Endometrial microvascular endothelial cells (primary cell): ENCODE measurements around the gene SMAD5. TPM values are rescaled to one million over a fixed set of nuclear protein-coding genes. Genes with fewer than 3 reads are reported as not detected.

Experiments used
- in situ Hi-C: cut with HindIII; loops from 2 replicates; pipeline ENCODE4 v1.10.0; 2017; ENCODE audit warnings: low sequenced_read_pairs, low pct_unique_long_range_greater_than_20kb; ENCODE audit errors: inconsistent ontology term
- total RNA-seq: library from RNA; depleted of rRNA; stranded (reverse); fragments of >200 nt; gene quantifications from one replicate; pipeline ENCODE4 v1.2.3, GENCODE V29; 2015; ENCODE audit errors: inconsistent ontology term

SMAD5 gene
- 61.0 TPM for total RNA-seq

DNA sequence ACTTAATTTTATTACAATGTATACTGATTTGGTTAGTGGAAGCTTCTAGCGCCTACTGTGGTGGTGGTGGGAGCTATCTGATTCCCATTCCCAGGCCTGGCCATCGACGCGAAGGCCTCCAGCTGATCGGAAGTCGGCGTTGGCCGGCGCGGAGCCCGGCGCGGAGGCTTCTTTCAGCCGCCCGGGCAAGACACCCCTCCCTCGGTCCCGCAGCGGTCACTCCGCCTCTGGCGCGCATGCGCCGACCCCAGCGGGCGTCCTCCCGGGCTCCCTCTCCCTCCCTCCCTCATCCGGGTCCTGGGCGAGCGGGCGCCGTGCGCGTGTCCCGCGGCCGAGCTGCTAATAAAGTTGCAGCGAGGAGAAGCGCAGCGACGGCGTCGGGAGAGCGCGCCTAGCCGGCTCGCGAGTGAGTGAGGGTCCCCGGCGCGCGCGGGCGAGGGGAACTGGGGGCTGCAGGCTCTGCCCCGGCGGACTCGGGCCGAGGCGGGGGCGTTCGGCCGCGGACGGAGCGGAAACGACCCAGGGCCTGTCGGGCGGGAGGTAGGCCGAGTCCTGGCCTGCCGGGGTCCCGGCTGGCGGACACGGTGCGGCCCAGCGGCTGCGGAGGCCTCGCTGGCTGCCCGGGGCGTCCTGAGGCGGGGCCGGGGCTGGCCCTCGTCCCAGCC is at the start of gene SMAD5:
Gene SMAD5, plus strand, starts transcription at position 289 of the 665 bp plus-strand sequence. CDS start 20,916 bp downstream, outside the sequence.
- in situ Hi-C loops, result no loop called here

DNA sequence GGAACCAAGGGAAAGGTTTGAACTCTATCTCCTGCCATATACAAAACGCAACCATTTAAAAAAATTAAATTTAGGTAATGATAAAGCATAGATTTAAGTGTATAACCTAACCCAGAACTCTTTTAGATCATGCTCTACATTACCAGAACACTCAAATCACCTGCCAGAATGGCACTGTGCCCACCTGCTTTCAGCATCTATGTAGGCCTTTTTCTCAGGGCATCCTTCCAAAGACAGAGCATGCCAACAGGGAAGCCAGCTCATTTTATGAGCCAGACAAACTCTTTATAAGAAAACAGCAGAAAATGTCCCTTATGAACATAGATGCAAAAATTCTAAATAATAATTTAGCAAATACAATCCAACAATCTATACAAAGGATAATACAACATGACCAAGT is 47.9 kb upstream of the SMAD5 start:
- in situ Hi-C loops, result no loop called here

DNA sequence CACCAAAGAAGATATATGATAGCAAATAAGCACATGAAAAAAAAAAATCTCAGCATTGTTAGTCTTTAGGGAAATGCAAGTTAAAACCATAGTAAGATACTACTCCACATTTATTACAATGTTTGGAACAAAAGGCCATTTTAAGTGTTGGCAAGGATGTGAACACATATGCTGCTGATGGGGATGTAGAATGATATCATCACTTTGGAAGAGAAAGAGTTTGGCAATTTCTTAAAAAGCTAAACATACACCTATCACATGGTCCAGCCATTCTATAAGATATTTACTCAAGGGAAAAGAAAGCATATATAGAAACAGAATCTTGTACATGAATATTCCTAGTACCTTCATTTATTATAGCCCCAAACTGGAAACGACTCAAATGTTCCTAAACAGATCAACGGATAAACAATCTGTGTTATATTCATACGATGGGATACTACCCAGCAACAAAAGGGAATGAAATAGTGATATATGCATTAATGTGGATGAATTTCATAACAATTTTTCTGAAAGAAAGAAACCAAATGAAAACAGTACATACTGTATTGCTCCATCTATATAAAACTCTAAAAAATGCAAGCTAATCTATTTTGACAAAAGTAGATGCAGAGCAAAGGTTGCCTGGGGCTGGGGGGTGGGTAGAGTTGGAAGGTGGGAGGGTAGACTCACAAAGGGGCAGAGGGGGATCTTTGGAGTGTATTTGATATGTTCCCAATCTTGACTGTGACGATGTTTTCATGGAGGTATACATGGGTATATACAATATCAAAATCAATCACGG is 45.7 kb upstream of the SMAD5 start:
- in situ Hi-C loops, result no loop called here

DNA sequence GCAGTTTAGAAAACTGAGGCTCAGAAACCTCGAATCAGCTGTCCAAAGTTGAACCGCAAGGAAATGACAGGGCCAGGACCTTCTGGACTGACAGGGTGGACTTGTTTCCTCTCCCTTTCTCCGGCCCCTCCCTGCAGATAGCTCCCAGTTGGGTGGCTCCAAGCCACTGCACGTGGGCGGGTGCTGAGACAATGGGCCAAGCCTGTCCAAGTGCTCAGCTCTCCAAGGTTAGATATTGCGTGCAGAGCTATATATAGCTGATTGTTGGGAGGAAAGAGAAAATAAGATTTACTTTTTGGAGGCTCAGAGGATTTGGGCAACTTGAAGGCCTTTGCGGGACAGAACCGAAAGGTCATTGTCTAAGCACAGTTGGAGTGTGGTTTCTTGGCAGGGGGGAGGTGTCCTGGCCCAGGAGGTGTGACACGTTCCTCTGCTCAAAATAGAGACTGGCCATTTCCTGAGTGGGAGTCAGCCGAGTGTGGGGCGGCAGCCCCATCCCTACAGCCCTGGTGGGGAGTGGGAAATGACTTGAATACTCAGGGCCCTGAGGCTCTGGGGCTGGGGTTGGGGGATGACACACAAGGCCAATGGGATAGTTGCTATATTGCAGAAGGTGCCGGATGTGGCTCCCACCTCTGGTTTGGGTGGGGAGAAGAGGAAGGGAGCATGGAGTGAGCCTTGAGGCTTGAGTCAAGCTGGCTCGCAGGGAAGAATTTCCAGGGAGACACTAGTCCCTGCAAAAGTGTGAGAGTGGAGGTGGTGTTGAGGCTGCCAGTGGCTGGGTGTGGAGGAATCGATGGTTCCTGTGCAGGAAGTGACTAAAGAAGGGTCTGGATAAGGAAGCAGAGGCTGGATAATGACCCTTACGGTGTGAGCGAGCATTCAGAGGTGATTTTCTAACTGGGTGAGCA is 44.4 kb upstream of the SMAD5 start:
- in situ Hi-C loops, result no loop called here

DNA sequence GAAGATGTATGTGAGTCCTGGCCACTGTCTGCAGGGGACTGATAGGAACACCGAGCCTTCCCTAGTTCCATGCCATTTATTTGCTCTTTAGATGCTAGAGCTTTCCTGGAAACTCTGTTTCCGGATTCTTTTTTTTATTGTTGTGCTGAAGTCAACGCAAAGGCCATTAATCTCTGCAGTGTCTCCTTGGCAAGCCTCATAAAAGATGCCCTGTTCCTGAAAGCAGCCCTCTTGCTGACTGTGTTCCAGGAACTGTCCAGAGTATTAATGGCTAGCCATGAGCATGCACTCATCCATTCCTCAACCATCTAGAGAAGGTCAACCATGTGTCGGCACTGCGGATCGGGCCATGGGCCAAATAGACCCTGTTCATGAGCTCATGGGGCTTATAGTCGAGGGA is 42.9 kb upstream of the SMAD5 start:
- in situ Hi-C loops, result no loop called here

DNA sequence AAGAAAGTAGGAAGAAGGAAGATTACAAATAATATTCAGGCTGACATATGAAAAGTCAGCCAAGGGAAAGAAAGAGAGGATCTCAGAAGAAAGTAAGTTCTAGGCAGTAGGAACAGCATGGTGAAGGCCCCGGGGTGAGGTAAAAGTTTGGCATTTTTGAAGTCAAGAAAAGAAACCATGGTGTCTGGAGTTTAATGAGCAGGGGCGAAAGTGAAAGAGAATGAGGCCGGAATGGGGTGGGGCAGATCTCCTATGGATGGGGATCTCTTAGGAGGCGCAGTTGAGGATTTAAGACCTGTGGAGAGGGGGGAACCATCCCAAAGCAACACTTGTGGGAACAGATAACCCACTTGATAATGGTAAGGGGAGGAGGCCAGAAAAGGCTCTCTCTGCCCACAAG is 42.3 kb upstream of the SMAD5 start:
- in situ Hi-C loops, result no loop called here

DNA sequence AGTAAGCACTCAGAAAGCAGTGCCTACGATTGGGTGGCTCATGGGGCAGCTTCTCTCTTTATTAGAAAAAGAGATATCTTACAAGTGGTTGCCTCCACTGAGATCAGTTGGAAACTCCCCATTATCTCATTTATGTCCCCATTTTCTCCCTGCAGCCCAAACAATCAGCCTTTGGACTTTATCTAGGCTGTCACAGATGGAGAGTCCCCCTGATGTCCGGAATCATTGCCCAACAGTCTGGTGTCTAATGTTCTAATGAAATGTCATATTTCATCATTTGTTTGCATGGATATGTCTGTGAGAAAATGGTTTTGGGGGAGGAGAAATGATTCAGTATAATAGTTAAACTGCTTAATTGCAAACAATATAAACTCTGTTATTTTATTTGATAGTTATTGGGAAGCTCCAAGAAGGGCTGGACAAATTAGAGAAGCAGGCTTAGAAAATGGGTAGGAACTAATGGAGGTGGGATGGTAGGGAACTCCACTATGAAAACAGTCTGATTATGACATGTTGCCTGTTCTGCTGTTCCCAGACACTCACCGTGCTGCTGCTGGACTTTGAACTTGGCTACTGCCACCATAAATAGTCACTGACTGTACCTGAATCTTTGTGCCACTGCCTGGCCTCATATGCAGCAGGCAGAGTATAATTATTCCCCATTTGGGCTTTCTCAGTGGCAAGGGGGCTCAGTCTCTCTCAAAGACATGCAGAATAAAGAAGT is 38.3 kb upstream of the SMAD5 start:
- in situ Hi-C loops, result no loop called here

DNA sequence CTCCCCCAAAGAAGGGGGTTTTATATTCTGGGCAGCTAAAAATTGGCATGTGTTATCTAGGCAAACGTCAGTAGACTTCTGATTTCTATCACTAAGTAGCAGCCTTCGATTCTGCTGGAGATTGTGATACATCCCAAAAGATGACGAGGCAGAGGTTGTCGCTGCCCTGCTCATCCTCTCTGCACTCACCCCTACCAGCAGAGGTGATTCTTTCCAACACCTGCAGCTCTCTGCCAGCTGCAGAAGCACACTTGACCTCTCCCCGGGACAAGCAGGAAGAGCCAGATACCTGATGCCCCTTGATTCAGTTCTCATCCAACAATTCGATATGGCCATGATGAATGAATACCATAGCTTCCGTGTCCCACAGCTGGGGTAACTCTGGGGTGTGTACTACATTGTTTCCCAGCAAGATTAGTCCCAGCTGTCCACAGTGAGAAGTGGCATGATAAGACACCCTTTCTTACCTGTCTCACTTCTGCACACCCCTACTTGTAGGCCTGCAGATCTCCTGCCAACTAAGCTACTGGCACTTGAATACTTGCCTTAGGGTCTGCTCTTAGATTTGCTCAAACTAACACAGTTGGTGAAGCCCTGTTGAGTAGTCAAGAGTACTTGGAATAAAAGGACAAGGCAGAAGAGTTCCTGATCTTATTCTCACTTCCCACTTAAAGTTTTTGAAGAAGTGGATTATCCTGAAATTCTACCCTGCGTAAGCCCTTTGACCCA is 37.6 kb upstream of the SMAD5 start:
- in situ Hi-C loops, result no loop called here

DNA sequence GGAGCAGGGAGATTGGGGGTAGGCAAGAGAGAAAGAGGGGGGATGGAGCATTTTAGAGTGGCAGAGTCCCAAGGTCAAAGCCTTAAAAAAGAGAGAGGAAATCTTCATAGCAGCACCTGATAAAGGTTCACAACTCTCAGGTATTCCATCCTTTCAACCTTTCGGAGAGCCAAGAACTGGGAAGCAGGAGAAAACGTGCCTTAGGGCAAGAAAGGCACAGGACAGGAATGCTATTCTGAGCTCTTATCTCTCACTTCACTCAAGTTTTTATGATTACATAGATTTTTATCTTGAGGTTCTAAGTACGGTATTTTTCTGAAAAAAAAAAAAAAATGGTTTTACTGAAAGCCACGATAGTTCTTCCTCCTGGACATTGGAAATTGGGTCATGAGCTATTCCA is 34.5 kb upstream of the SMAD5 start:
- in situ Hi-C loops, result no loop called here

DNA sequence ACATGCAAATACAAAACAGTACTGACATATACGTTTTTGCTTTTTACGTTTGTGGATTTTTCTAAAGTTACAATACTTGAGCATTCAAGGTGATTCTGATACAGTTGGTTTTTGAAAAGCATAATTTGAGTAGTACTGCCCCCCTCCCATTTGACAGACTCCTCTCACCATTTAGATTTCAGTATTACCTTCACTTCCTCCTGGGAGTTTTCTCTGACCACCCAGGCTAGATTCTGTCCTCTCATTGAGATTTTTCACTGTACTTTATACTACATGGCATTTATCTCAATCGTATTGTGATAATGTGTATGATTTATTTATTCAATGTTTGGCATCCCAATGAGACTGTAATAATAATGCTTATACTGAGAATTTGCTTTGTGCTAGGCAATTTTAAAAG is 32.8 kb upstream of the SMAD5 start:
- in situ Hi-C loops, result no loop called here

DNA sequence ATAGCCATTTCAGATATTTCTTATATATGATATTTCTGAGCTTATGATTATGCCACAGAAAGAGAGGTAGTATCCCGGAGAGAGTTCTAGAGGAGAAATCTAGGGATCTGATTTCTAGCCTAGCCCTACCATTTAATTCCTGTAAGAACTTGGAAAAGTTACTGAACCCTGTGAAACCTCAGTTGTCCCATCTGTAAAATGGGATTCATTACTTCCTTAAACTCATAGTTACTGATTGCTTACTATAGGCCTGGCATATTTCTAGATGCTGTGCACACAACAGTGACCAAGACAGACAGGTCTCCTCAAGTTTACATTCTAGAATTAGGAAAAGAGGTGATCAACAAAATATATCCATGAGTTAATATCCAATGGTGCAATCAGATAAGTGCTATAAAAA is 30.8 kb upstream of the SMAD5 start:
- in situ Hi-C loops, result no loop called here

DNA sequence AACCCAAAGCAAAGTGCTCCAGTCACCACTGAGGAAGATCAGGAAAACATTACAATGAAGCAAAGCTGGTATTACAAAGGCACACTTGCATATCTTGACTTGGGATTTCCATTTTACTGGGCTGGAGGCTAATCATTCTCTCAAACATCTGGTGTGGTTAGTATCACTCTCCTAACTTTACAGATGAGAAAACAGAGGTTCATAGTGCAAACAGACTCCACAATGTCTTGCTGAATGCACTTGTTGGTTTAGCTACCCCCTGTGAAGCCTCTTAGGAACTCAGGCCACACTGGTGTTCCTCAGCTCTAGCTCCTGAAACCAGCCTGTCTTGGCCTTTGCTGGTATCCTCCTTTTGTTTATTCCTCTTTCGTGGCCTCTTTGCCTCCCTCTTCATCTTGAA is 29.5 kb upstream of the SMAD5 start:
- in situ Hi-C loops, result no loop called here

DNA sequence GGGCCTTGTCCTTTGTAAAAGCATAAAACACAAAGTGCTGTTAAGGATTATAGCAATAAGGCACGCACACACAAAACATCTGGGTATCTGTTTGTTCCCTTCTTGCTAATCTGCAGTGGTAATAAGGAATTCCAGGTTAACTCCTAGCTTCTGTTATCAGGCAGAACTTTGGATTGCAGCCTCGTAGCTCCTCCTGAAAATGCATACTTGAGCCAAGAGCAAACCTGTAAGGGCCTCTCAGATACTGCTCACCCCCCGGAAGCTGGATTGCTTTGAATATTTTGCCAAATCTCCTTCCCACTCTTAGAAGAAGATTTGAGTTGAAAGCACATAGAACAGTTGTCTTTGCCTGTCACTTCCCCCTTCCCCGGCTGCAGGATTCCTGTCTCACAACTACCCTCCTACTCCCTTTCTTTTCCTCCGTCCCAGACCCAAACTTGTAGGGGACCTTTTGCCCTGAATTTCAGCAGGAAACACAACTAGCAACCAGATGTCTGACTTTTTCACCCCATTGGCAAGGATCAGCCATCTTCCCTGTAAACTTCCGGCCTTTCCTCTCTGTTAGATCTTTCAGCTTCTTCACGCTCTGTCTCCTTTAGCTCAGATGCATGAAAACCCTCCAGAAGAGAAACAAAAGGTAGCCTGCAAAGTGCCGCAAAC is 28.2 kb upstream of the SMAD5 start:
- in situ Hi-C loops, result no loop called here

DNA sequence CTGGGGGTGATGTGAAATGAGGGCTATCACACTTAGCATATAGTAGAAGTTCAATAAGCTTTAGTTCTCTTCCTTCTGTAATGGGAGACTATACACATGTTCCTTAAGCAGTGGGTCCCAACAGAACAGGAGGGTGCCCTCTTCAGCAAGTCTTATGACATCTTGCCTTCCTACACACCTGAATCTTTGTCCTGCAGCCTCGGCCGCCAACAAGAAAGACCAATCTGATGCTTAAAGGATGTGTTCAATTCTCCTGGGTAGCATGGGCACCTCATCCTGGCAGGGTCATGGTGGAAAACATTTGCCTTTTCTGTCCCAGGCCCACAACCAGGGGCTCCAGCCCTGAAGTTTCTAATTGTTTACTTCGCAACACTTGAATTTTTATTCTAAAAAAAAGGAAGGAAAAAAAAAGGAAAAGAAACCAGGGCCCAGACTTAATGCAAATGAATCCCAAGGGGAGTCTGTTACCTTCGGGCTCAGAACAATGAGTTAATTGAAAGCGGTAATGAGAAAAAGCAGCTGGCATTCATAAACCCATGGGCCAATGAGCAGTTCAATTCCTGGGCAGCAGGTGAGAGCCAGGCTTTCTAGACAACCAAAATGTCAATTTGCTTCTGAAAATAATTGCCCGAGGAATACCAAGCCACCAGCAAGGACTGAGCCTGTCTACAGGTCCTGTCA is 26.2 kb upstream of the SMAD5 start:
- in situ Hi-C loops, result no loop called here

DNA sequence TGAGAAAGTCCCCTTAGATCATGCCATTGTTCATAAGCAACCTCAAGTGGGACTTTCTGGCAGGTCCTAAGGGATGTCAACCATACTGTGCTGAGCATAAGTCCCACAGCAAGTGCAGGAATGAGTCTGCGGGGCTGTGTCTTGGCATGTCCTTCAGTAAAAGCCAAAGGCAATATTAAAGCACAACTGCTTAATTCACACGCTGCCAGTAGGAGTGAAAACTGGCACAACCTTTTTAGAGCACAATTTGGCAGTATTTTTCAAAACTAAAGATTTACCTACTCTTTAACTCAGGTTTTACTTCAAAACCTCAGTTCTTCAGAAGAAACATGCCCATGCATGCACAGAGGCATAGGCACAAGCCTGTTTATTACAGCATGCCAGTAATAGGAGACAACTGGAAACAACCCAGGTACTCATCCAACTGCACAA is 24.4 kb upstream of the SMAD5 start:
- in situ Hi-C loops, result no loop called here

DNA sequence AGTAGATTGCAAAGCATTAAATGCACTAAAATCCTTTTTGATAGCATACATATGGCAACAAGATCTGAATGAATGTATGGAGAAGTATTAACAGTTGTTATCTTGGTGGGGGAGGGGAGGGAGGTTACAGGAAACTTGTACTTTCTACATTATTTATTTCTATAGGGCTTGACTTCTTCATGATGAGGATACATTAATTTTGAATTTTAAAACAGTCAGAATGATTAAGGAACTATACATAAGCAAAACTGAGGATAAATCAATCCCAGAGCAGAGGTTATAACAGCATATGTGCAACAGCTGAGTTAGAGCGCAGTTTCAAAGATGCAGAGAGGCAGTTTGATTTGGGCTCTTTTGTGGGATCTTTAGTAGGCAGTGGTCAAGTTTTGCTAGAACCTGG is 23.9 kb upstream of the SMAD5 start:
- in situ Hi-C loops, result no loop called here

DNA sequence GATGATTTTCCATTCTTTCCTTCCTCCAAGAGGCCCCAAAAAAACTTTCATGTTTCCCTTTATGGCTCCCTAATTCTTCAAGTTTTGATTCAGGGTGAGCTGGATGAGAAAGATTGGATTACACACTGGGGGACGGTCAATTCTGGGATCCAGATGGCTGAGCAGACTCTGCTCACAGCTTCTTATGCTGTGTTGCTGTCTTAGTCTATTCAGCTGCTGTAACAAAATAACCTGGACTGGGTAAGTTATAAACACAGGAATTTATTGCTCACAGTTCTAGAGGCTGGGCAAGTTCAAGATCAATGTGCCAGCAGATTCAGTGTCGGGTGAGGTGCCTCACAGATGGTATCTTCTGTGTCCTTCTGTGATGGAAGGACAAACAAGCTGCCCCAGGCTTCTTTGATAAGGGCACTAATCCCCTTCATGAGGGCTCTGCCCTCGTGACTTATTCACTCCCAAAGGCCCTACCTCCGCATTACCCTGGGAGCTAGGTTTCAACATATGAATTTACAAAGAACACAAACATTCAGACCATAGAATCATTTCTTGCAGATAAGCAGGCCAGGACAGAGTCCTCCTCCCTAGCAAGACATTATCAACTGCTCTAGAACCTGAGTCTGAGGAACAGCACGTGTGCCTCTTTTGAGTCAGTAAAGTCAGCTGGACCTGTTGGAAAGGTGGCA is 23.1 kb upstream of the SMAD5 start:
- in situ Hi-C loops, result no loop called here
